ENCODE measurements around the gene SP110.

- TF ChIP-seq GATA2 (IDR thresholded peaks at IDR 0.05; ENCODE audit: low read depth, low read length) (no peak), GATA3 (IDR thresholded peaks at IDR 0.05; ENCODE audit: low read depth, low read length) (no peak)
Observed at GRCh38 chr2:230129343-230129742, 90.4 kb downstream of the SP110 start.
